Esophagus muscularis mucosa (tissue), 4 donors: Measurements from ENCODE around the gene DPEP2.
"Not testable (repeated sequence)": the region's sequence is repeated elsewhere in the genome, so short reads cannot be mapped to it uniquely, and the experiment has no call there.

Source experiments
- EP300 ChIP-seq: sonication (generic); formaldehyde crosslinking; IDR thresholded peaks from one replicate; pipeline ENCODE4 v1.6.1; 2017; ENCODE audit warnings: antibody characterized with exemption
- POLR2A ChIP-seq: fragments of 450-650 bp; IDR thresholded peaks from one replicate; pipeline ENCODE4 v1.6.1; 2017; ENCODE audit warnings: antibody characterized with exemption, moderate library complexity, mild to moderate bottlenecking, low read depth
- POLR2AphosphoS5 ChIP-seq, 2 donors: sonication (generic); formaldehyde crosslinking; IDR thresholded peaks; one replicate each; pipeline ENCODE4 v1.6.1; 2017; ENCODE audit warnings: antibody characterized with exemption in 2 of 2
- TF ChIP-seq, protein P1 (sequence below), 3 experiments: fragments of 200-600 bp in 2 of 3; fragments of 450-650 bp in 1 of 3; sonication (generic) in 2 of 3; IDR thresholded peaks; one replicate each; pipeline ENCODE4 v1.5.1; 2017 to 2019; ENCODE audit warnings: antibody characterized with exemption in 3 of 3, mild to moderate bottlenecking in 2 of 3, moderate library complexity in 1 of 3

DNA sequence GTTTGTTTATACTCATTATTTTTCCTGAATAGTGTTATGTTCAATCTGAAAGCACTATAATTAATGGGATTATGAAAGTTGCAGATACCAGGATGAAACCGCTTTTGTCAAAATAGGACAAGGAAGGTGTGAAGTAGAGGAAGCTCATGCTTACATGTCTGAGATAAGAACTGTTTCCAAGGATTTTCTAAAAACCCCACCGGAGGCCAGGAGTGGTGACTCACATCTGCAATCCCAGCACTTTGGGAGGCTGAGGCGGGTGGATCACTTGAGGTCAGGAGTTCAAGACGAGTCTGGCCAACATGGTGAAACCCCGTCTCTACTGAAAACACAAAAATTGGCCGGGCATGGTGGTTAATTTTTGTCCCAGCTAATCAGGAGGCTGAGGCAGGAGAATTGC is 30.8 kb upstream of the DPEP2 start:
- TF ChIP-seq, protein P1, sequence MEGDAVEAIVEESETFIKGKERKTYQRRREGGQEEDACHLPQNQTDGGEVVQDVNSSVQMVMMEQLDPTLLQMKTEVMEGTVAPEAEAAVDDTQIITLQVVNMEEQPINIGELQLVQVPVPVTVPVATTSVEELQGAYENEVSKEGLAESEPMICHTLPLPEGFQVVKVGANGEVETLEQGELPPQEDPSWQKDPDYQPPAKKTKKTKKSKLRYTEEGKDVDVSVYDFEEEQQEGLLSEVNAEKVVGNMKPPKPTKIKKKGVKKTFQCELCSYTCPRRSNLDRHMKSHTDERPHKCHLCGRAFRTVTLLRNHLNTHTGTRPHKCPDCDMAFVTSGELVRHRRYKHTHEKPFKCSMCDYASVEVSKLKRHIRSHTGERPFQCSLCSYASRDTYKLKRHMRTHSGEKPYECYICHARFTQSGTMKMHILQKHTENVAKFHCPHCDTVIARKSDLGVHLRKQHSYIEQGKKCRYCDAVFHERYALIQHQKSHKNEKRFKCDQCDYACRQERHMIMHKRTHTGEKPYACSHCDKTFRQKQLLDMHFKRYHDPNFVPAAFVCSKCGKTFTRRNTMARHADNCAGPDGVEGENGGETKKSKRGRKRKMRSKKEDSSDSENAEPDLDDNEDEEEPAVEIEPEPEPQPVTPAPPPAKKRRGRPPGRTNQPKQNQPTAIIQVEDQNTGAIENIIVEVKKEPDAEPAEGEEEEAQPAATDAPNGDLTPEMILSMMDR (IDR thresholded peaks at IDR 0.05), result not testable (repeated sequence)
- not testable (repeated sequence) for TF ChIP-seq POLR2AphosphoS5 (IDR thresholded peaks at IDR 0.05); POLR2A; EP300
